Chondrocyte (in vitro differentiated cells): ENCODE measurements around the gene ABCC3. TPM values are rescaled to one million over a fixed set of nuclear protein-coding genes. Genes with fewer than 3 reads are reported as not detected.

Experiments used
- DNase-seq: peaks from one replicate; pipeline ENCODE4 v3.0.0; 2021; ENCODE audit warnings: mixed read lengths, low spot score
- H3K27ac Mint-ChIP-seq: one replicate; pipeline ENCODE4 v1.8.0; 2021; ENCODE audit warnings: mild to moderate bottlenecking, moderate library complexity, mixed read lengths; ENCODE audit not compliant: unreplicated experiment
- H3K27me3 Mint-ChIP-seq: 2 replicates; pipeline ENCODE4 v1.8.0; 2021; ENCODE audit warnings: low read depth, mixed read lengths
- H3K36me3 Mint-ChIP-seq: 2 replicates; pipeline ENCODE4 v1.8.0; 2021; ENCODE audit warnings: low read depth, mixed read lengths
- H3K4me1 Mint-ChIP-seq: 2 replicates; pipeline ENCODE4 v1.8.0; 2021; ENCODE audit warnings: low read depth, mild to moderate bottlenecking, mixed read lengths
- H3K4me3 Mint-ChIP-seq: one replicate; pipeline ENCODE4 v1.8.0; 2021; ENCODE audit warnings: mild to moderate bottlenecking, moderate library complexity, mixed read lengths; ENCODE audit not compliant: unreplicated experiment
- H3K9me3 Mint-ChIP-seq: 2 replicates; pipeline ENCODE4 v1.8.0; 2021; ENCODE audit warnings: low read depth, mixed read lengths
- total RNA-seq: library from RNA; stranded (reverse); gene quantifications from 3 replicates; pipeline ENCODE4 v1.2.1, GENCODE V29; 2021
- TF ChIP-seq, protein P1 (sequence below): fragments of 200-600 bp; sonication (generic); IDR thresholded peaks from 2 replicates; pipeline ENCODE4 v1.5.0; 2021; ENCODE audit warnings: antibody characterized with exemption, mild to moderate bottlenecking, moderate library complexity

Gene ABCC3
- total RNA-seq, 1 donor from 2014 or later, result 2.8 TPM

DNA sequence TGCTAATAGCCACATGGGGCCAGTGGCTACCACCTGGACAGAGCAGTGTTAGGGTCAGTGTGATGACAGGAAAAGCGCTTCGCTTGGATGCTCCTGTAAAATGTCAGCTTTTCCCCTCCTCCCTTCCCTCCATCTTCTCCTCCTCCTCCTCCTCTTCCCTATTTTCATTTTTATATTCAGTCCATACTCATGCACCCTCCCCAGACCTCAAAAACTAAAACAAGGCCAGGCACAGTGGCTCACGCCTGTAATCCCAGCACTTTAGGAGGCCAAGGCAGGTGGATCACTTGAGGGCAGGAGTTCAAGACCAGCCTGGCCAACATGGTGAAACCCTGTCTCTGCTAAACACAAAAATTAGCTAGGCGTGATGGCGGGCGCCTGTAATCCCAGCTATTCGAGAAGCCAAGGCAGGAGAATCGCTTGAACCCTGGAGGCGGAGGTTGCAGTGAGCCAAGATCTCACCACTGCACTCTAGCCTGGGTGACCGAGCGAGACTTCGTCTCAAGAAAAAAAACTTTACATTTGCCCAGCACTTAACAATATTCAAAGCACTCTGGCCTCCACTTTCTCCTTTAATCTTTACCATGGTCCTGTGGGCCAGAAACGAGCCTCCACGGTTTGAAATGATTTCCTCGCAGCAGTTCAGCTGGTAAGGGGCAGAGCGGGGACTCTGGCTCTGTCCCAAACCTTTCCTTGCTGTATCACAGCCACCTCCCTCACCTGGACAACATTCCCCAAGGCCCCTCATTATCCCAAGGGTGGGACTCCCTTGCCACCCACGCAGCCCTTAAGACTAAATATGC lies 51.2 kb downstream of the ABCC3 start:
- Mint-ChIP-seq H3K4me1 (peaks cover 28% of the 10 kb centered on the region), H3K36me3 (no peaks in the 10 kb centered on the region), H3K27me3 (no peaks in the 10 kb centered on the region), H3K4me3 (no peak overlapping the region), H3K27ac (peak overlapping the region; percentile 79), H3K9me3 (no peaks in the 10 kb centered on the region)
- no peak for DNase-seq
- TF ChIP-seq, protein P1, sequence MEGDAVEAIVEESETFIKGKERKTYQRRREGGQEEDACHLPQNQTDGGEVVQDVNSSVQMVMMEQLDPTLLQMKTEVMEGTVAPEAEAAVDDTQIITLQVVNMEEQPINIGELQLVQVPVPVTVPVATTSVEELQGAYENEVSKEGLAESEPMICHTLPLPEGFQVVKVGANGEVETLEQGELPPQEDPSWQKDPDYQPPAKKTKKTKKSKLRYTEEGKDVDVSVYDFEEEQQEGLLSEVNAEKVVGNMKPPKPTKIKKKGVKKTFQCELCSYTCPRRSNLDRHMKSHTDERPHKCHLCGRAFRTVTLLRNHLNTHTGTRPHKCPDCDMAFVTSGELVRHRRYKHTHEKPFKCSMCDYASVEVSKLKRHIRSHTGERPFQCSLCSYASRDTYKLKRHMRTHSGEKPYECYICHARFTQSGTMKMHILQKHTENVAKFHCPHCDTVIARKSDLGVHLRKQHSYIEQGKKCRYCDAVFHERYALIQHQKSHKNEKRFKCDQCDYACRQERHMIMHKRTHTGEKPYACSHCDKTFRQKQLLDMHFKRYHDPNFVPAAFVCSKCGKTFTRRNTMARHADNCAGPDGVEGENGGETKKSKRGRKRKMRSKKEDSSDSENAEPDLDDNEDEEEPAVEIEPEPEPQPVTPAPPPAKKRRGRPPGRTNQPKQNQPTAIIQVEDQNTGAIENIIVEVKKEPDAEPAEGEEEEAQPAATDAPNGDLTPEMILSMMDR, result no peak

DNA sequence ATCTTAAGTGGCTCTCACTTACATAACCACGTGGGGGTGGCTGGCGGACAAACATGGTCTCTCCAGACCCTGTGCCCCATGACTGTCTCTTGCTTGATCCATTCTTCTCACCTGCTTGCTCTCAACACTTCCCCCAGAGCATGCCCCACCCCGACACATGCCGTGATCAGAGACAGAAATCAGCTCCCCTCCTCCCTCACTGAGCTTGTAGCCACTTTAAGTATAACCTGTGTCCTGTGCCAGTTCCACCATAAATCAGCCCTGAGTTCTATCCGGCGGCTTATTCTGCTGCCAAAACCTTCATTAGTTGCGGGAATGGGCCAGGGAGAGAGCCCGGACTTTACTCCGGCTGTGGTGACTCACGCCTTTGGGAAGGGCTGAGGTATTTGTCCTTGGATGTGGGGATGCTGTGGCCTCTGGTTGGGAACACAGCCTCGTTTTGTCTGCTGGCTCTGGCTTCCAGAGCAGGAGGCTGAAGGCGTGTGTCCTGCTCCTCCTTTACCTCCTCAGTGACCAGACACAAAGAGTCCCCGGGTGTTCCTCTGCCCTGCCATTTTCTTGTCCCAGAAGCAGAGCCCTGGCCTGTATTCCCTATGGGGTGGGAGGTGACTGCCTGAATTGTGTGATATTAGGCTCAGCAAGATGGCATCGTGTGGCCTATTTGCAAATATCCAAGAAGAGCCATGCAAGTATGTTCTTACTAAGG lies 52.0 kb downstream of the ABCC3 start:
- peaks cover 21% of the 10 kb centered on the region for H3K4me1 Mint-ChIP-seq
- H3K27ac Mint-ChIP-seq, result peak overlapping the region; percentile 79
- TF ChIP-seq, protein P1, result no peak
- no peaks in the 10 kb centered on the region for H3K36me3 Mint-ChIP-seq
- no peak overlapping the region for H3K4me3 Mint-ChIP-seq
- DNase-seq, result no peak
- H3K9me3 Mint-ChIP-seq, result no peaks in the 10 kb centered on the region
- no peaks in the 10 kb centered on the region for H3K27me3 Mint-ChIP-seq

DNA sequence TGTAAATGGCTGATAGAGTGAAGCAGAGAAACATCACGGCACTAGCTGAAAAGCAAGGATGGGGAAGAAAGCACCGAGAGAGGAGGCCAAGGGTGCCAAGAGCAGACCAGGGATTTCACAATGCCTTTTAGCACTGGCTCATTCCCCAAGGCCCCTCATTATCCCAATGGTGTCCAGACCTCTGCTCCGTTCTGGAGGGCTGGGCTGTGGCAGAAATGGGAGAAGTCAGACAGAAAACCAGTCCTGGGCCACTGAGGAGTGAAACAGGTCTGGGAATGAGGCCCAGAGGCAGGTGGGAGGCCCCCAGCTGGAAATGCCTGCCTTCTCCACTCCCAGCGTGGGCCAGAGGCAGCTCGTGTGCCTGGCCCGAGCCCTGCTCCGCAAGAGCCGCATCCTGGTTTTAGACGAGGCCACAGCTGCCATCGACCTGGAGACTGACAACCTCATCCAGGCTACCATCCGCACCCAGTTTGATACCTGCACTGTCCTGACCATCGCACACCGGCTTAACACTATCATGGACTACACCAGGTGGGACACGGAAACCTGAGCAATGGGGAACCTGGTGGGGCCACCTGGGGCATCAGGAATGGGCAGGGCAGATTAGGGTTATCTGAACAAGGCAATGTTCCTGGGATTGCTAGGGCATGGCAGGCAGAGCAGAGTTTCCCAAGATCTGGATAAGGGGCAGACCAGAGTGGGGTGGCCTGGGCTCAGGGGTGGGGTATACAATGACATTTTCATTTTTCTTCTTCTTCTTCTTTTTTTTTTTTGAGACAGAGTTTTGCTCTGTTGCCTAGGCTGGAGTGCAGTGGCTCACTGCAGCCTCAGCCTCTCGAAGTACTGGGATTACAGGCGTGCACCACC lies 52.8 kb downstream of the ABCC3 start:
- Mint-ChIP-seq H3K36me3 (no peaks in the 10 kb centered on the region), H3K27ac (peak overlapping the region; percentile 79), H3K4me3 (no peak overlapping the region), H3K27me3 (no peaks in the 10 kb centered on the region), H3K9me3 (no peaks in the 10 kb centered on the region), H3K4me1 (peaks cover 23% of the 10 kb centered on the region)
- no peak for DNase-seq
- TF ChIP-seq, protein P1, result no peak

DNA sequence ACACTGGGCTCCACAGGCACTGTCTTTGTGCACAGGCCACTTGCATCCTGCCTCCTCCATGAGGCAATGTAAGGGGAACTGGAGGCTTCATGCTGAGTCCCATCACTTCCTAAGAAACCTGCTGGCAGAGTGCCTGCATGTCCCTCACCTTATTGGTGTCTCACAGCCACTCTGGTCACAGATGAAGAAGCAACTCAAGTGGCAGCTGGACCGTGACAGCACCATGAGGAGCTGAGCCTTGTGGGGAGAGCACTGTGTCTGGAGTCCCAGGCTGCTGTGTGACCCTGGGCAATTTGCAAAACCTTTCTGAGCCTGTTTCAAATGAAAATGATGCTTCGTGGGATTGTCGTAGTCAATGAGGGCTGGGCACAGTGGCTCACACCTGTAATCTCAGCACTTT lies 53.6 kb downstream of the ABCC3 start:
- Mint-ChIP-seq H3K4me1 (peaks cover 31% of the 10 kb centered on the region), H3K27ac (no peak overlapping the region), H3K9me3 (no peaks in the 10 kb centered on the region), H3K4me3 (no peak overlapping the region), H3K36me3 (peaks cover under 1% of the 10 kb centered on the region), H3K27me3 (no peaks in the 10 kb centered on the region)
- TF ChIP-seq, protein P1, result no peak
- DNase-seq, result no peak

DNA sequence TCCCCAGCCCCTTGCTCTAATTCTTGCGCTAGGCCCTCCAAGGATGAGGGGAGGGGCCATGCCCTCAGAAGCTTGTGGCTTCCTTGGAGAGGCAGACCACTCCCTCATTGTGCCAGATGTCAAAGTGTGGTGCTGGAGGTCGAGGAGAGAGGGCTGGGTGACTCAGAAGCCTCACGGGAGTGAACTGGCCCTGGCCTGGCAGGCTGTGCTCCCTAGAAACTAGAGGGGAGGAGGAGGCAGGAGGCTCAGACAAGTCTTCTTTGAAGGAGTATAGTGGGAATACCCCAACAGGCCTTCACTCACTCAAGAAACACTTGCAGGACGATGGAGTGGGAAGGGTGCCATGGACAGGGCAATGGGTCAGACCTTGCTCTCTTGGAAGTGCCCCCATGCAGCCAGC lies 54.6 kb downstream of the ABCC3 start:
- TF ChIP-seq, protein P1, result no peak
- Mint-ChIP-seq H3K9me3 (no peaks in the 10 kb centered on the region), H3K4me1 (peaks cover 39% of the 10 kb centered on the region), H3K27me3 (no peaks in the 10 kb centered on the region), H3K36me3 (peaks cover 3% of the 10 kb centered on the region), H3K27ac (no peak overlapping the region), H3K4me3 (no peak overlapping the region)
- no peak for DNase-seq
